Peyer's patch (tissue), 4 donors: ENCODE results near the gene TNNC1.

Experiments used
- POLR2A ChIP-seq, 2 donors: fragments of 450-650 bp; IDR thresholded peaks; one replicate each; pipeline ENCODE4 v1.5.1; 2017; ENCODE audit warnings: antibody characterized with exemption in 2 of 2, mild to moderate bottlenecking in 2 of 2, moderate library complexity in 2 of 2
- TF ChIP-seq, protein P1 (sequence below), 6 experiments: fragments of 450-650 bp in 4 of 6; fragments of 200-600 bp in 2 of 6; sonication (generic) in 1 of 6; IDR thresholded peaks; one replicate each; pipeline ENCODE4 v1.5.1; 2017 to 2019; ENCODE audit warnings: antibody characterized with exemption in 6 of 6, mild to moderate bottlenecking in 3 of 6, moderate library complexity in 1 of 6

DNA sequence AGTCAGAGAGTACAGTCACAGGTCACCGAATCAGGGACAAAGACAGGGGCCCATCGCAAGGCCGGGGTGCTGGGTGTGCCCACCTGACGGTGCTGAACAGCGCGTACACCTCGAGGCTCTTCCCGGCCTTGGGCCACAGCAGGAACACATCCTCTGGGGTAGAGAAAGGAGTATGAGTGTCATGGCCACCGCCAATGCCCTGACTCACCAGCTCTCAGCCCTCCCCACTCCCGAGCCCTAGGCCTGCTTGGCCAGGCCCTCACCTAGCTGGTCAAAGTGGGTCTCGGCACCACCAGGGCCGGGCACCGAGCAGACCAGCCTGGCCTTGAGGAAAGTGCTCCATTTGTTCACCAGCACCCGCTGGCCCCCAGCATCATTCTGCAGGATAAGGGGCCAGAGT lies 13.2 kb downstream of the TNNC1 start:
- TF ChIP-seq, protein P1, sequence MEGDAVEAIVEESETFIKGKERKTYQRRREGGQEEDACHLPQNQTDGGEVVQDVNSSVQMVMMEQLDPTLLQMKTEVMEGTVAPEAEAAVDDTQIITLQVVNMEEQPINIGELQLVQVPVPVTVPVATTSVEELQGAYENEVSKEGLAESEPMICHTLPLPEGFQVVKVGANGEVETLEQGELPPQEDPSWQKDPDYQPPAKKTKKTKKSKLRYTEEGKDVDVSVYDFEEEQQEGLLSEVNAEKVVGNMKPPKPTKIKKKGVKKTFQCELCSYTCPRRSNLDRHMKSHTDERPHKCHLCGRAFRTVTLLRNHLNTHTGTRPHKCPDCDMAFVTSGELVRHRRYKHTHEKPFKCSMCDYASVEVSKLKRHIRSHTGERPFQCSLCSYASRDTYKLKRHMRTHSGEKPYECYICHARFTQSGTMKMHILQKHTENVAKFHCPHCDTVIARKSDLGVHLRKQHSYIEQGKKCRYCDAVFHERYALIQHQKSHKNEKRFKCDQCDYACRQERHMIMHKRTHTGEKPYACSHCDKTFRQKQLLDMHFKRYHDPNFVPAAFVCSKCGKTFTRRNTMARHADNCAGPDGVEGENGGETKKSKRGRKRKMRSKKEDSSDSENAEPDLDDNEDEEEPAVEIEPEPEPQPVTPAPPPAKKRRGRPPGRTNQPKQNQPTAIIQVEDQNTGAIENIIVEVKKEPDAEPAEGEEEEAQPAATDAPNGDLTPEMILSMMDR (IDR thresholded peaks at IDR 0.05) = no peak
- TF ChIP-seq POLR2A (IDR thresholded peaks at IDR 0.05) = no peak
